ENCODE results near the gene COPB2. TPM values are rescaled to one million over a fixed set of nuclear protein-coding genes. Genes with fewer than 3 reads are reported as not detected.

COPB2 gene
- total RNA-seq, 1 donor from 2014 or later = 171 TPM

- Histone ChIP-seq H3K4me3 (ENCODE audit: low read depth, low read length) (no peak overlapping the region), H3K36me3 (ENCODE audit: control insufficient read depth, insufficient read depth, low read length) (peaks cover 19% of the 10 kb centered on the region)
- no peak for FAIRE-seq
Observed at GRCh38 chr3:139377378-139377777, 12.1 kb downstream of the COPB2 start.

GRCh38 chr3:139374099-139374498 lies 15.3 kb downstream of the COPB2 start:
- DNase-seq (ENCODE audit: low read depth) = no peak
- no peak for FAIRE-seq
- Histone ChIP-seq H3K27me3 (ENCODE audit: control insufficient read depth, insufficient read depth, low read length) (no peaks in the 10 kb centered on the region), H3K36me3 (ENCODE audit: control insufficient read depth, insufficient read depth, low read length) (peaks cover 16% of the 10 kb centered on the region), H3K4me3 (ENCODE audit: low read depth, low read length) (no peak overlapping the region)
- no peak for TF ChIP-seq CTCF (IDR thresholded peaks at IDR 0.05; ENCODE audit: insufficient read depth, low read length, severe bottlenecking)

More at GRCh38 chr3:139377378-139377777, 12.1 kb downstream of the COPB2 start:
- DNase-seq (ENCODE audit: low read depth) = no peak
- TF ChIP-seq CTCF (IDR thresholded peaks at IDR 0.05; ENCODE audit: insufficient read depth, low read length, severe bottlenecking) = no peak
- H3K27me3 ChIP-seq (ENCODE audit: control insufficient read depth, insufficient read depth, low read length) = no peaks in the 10 kb centered on the region

- peaks cover 15% of the 10 kb centered on the region for H3K36me3 ChIP-seq (ENCODE audit: control insufficient read depth, insufficient read depth, low read length)
- DNase-seq (ENCODE audit: low read depth) = no peak
- no peaks in the 10 kb centered on the region for H3K27me3 ChIP-seq (ENCODE audit: control insufficient read depth, insufficient read depth, low read length)
- no peak for TF ChIP-seq CTCF (IDR thresholded peaks at IDR 0.05; ENCODE audit: insufficient read depth, low read length, severe bottlenecking)
- no peak overlapping the region for H3K4me3 ChIP-seq (ENCODE audit: low read depth, low read length)
- no peak for FAIRE-seq
Observed at GRCh38 chr3:139364549-139364948, 24.9 kb downstream of the COPB2 start.

- Histone ChIP-seq H3K36me3 (ENCODE audit: control insufficient read depth, insufficient read depth, low read length) (peaks cover 13% of the 10 kb centered on the region), H3K4me3 (ENCODE audit: low read depth, low read length) (no peak overlapping the region), H3K27me3 (ENCODE audit: control insufficient read depth, insufficient read depth, low read length) (no peaks in the 10 kb centered on the region)
- no peak for DNase-seq (ENCODE audit: low read depth)
- no peak for TF ChIP-seq CTCF (IDR thresholded peaks at IDR 0.05; ENCODE audit: insufficient read depth, low read length, severe bottlenecking)
- no peak for FAIRE-seq
Observed at GRCh38 chr3:139361276-139361675, 28.2 kb downstream of the COPB2 start.

- H3K27me3 ChIP-seq (ENCODE audit: control insufficient read depth, insufficient read depth, low read length) = no peaks in the 10 kb centered on the region
- DNase-seq (ENCODE audit: low read depth) = no peak
- no peak for FAIRE-seq
- no peak for TF ChIP-seq CTCF (IDR thresholded peaks at IDR 0.05; ENCODE audit: insufficient read depth, low read length, severe bottlenecking)
- no peak overlapping the region for H3K4me3 ChIP-seq (ENCODE audit: low read depth, low read length)
- H3K36me3 ChIP-seq (ENCODE audit: control insufficient read depth, insufficient read depth, low read length) = peaks cover 15% of the 10 kb centered on the region
Observed at GRCh38 chr3:139358841-139359562, 30.4 kb downstream of the COPB2 start.

- no peak for TF ChIP-seq CTCF (IDR thresholded peaks at IDR 0.05; ENCODE audit: insufficient read depth, low read length, severe bottlenecking)
- Histone ChIP-seq H3K27me3 (ENCODE audit: control insufficient read depth, insufficient read depth, low read length) (no peaks in the 10 kb centered on the region), H3K4me3 (ENCODE audit: low read depth, low read length) (no peak overlapping the region), H3K36me3 (ENCODE audit: control insufficient read depth, insufficient read depth, low read length) (peaks cover 15% of the 10 kb centered on the region)
- FAIRE-seq = no peak
- DNase-seq (ENCODE audit: low read depth) = no peak
Observed at GRCh38 chr3:139357899-139358298, 31.5 kb downstream of the COPB2 start.
